LoVo (cell line): ENCODE data around the gene RAD51B.
"Not testable (repeated sequence)": the region's sequence is repeated elsewhere in the genome, so short reads cannot be mapped to it uniquely, and the experiment has no call there.

Experiments
- DNase-seq: peaks from one replicate; pipeline ENCODE4 v3.0.0-alpha.2; 2016; ENCODE audit warnings: low spot score

The RAD51B gene

DNA sequence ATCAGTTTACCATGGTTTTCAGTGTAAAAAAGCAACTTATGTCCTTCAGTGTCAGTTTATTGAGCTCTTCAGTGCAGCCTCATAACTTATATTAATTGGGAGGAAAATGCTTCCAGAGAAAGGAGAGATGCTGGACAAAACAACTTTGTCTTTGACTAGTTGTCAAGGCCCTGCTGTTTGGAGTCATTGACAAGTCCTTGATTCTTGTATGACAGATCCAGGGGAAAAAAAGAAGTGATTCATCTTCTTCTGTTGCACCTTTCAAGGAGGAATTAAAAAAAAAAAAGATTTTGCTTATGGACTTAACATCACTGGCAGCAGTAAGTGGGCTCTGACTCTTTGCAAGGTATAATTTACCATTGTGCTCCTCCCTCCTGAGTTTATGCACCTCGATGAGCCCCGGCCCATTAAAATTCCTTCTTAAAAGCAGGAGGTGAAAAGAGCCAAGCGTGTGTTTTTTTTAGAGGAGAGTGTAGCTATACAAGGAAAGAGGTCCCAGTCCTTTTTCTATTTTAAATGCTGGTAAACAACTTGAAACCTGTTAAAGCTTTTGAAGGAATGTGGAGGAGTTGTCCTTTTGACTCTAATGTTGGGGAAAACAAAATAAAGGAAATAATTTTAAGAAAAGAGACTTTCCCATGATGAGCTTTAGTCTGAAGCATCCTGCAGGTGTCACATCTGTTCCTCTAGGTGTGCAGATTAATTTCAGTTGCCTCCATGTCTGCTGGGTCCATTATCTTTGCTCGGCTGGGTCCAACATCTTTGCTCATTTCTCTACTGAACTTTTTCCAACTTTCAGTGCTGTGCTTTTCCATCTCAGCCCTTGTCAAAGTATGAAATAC is 431.6 kb downstream of the RAD51B start:
- no peak for DNase-seq

DNA sequence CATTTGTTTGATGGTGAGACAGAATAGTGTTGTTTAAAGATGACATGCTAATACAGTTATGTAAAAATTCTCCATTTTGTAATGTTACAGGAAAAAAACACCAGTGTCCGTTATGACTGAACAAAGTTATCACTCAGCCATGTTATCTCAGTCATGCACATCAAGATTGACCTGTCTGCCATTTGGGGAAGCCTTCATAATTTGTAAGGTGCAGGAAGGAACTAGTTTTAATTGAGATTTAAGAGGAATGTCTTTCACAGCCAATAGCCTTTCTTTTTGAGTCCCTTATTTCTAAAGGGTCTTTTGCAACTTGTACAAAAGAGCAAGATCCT is 432.2 kb downstream of the RAD51B start:
- DNase-seq = no peak

DNA sequence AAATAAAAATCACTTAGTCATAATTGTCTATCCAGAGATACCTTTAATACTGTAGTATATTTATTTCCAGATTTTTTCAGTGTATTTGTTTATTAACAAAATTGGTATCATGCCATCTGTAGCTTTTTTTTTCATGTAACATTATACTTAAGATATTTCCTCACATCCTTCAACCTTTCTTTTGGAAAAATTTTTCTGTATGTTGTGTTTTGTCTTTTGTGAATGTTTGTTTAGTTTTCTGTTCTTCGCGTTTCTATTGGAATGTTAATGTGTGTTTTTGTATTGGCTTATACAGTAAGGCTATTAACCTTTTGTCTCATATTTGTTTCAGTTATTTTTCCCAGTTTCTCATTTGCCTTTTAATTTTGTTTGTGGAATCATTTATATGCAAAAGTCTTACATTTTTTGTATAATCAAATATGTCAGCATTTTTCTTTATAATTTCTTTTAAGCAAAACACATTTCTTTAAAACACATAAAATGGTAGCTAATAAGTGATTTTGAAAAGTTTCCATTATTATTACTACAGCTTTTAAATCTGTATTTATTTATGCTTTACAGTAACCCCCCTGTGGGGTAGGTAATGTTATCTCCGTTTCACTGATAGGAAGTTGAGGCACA is 433.7 kb downstream of the RAD51B start:
- DNase-seq = no peak

DNA sequence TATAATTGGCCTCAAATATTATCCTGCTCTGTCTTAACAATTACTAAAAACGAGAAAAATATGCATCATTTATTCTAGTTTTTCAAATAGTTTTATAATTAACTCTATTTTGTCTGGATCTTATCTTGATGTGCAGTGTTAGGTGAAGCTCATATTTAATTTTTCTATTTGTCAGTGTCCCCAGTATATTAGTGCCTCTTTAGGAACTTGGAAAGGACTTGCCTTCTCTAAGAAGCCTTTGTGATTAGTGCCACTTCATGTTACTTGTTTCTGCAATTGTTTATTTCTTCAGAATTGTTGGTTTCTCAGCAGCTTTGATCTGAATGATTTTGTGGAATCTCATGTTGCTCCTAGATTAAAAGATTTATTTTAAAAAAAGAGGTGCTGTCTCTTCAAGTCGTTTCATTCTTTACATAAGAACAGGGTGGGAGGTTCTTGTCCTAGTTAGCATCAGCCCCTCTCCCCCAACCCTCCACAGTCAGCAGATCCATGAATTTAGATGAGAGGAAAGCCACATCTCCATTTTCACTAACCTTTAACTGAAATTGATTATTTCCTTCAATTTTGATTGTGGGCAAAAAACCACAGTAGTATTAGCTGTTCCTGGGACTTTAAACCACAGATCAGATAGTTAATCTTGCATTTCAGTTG is 434.4 kb downstream of the RAD51B start:
- DNase-seq = no peak

DNA sequence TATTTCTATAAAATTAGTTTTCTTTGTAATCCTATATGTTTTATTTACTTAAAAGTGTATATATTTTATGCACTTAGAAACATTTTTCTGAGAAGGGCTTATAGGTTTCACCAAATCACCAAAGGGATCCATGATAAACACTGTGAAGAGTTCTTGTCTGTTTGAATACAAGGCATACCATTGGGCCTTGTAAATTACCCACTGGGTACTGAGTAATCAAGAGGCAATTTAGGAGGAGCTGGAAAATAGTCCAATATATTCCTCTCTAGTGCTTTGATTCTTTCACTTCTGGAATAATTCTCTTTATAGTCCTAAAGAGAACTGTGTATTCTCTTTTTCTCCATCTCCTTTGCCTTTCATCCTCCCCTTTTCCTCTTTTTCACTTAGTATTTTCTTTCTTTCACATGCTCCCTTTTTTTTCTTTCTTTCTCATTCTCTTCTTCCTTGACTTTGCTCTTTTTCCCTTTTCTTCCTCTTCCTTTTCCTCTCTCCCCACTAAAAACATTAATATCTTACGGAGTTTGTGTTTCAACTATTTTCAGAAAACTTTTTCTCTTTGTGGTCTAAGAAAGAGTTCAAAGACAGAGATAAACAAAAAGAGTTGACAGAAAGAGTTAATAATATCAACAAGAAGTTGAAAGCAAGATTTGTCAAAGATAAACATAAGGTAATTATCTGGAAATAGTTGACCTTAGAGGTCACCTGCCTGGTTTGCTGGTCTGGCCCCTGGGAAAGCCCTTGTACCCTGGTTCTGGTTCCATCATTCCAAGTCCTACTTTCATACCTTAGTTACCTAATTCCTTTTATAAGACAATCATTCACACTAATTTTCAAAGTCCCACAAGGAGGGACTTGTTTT is 435.3 kb downstream of the RAD51B start:
- DNase-seq = no peak

DNA sequence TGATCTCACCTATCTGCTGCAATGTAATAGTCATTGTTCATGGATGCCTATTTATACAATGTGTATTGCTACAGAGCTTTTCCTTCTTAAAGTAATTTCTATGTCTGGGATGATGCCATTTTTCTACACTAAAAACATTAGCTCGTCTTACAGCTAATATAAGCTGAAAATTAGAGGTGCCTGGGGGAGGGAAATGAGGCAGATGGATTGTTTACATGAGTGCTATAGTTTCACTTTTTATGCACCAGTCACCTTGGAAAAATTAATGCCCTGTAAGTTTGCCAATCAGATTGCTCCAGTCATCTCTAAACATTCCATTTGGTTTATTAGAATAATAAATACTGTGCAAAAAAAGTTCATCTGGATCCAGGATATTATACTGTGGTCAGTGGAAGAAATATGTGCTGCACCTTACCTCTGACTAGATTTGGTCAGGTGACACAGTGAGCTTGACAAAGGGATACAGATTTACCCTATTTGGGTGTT is 436.2 kb downstream of the RAD51B start:
- DNase-seq = no peak

DNA sequence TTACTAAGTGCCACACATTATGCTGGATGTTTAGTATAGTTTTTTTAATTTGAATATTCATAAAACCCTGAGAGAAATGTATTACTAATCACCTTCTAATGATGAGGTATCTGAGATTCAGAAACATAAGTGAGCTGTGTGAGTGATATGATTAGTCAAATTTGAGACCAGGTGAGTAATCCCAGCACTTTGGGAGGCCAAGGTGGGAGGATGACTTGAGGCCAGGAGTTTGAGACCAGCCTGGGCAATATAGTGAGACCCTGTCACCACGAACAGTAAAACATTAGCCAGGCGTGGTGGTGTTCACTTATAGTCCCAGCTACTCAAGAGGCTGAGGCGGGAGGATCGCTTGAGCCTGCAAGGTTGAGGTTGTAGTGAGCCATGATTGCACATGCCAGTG is 438.4 kb downstream of the RAD51B start:
- DNase-seq = no peak

DNA sequence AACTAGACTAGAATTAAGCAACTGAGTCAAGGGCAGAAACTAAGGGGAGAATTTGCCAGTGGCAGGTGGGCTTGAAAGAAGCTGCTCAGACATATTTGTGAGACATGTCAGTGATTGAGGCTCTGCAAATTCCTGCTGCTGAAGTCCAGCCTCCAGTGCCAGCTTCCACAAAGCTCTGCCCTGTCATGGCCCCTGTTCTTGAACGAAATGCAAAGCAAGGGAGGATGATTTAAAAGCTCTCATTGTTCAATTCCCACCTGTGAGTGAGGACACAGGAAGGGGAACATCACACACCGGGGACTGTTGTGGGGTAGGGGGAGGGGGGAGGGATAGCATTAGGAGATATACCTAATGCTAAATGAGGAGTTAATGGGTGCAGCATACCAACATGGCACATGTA is 439.4 kb downstream of the RAD51B start:
- DNase-seq = not testable (repeated sequence)

DNA sequence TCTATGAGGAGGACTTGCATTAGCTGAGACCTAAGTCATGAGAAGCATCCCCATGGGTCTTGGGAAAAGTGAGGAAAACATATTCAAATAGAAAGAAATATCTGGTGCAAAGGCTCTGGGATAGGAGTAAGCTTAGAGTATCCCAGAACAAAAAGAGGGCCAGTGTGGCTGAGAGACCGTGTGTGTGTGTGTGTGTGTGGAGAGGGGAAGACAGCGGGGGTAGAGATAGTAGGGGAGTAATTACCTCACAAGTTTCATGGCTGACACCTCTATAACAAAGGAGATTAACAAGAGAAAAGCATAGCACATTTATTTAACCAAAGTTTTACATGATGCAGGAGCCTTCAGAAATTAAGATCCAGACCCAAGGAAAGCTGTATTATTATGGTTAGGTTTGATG is 440.5 kb downstream of the RAD51B start:
- DNase-seq = no peak

DNA sequence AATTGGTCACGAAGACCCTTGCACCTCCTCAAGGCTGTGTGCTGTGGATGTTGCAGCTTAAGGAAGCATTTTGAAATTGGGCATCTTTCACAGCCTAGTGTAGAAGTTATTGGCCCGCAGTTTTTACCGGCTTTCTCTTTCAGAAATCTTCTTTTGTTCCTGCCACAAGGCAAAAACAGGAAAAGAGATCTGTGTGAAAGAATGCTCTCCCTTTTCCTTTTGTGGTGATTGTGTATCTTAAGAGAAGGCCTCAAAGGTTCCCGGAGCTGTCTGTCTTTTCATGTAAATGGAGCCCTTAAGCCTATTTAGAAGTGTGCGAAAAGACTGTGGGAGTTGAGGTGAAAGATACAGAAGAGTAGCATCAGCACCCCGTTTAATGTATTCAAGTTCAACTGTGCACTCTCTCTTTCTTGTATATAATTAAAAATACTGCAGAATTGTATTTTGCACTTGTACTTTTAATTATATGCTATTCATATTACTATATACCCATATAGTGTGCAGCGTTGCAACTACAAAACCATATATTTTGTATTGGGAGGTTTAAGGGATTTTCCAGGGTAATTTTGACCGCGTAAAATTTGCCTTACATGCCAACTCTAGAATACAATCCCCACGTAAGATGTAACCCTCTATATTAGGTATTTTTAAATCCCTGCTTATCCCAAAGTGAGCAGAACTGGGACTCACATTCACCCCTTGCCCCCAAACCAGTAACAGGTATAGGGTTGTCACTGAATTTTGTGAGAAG is 441.7 kb downstream of the RAD51B start:
- no peak for DNase-seq

DNA sequence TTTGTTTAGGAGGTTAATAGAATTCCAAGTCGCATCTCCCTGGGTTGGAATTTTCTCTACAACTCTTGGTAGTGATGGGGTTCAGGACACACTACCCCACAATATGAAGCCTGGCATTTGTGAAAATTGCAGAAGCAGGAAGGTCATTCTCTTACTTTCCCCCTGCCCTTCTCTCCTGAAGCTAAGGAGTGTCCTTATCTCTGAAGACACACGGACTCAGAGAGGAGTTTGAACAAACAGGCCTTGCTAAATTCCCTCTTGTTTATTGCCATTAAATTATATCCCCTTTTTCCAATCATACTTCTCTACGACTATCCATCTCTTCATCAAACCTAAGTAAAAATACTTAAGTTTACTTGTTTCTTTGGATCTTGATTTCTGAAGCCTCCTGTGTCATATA is 443.0 kb downstream of the RAD51B start:
- no peak for DNase-seq

DNA sequence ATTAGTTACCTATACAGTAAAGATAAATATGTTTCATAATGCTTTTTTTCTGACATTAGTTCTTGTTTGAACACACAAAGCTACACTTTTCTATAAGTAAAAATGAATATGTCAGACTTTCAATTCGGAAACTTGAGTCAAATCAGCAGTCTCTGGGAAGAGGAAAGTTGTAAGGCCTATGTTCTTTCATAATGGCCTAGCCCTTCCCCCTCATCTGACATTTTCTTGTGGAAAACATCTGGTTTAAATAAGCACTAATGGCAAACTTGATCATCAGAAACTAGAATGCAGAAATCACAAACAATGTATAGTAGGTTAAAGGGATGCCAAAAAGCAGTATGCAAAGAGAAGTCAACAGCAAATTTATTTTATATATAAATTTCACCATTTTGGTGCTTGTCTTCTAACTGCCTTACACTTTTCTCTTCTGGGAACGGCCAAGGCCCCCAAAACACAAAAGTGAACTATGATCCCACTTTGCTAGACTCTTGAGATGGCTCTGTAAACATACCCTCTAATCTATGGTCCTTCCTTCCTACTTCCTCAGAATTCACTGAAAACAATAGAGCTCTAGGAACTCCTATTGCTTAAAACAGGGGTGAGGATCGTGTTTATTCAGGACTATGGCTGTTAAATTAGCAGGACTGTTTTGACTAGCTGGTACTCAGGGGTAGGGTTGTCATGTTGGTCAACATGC is 444.1 kb downstream of the RAD51B start:
- DNase-seq = no peak

DNA sequence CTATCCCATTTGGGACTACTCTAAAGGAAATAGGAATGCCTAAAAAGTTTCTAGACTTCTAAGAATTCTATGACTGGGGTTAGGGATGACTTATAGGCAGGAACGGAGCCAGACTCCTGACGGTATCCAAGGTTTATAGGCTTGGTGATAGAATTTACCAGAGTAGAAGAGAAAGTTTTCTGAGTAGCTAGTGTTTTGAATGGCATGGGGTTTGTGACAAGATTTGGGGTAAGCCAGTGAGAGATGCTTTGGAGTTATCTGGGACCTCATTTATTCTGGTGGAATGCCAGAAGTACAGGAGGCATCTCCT is 444.6 kb downstream of the RAD51B start:
- no peak for DNase-seq

DNA sequence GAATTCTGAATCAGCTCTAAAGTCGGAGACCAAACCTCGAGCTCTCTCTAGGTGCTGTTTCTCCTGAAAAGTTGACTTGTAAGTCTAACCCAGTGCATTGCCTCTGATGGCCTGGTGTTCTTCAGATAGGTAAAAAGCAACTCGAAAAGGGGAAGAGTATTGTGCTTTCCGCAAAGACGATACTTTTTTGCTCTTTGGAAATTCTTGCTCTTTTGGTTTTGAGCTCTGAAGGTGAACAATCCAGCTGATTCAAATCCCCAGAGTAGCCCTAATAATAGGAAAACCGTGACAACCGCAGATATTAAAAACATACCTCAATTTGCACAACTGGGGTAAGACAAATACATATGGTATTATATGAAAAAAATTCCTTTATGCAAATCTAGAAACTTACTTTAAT is 447.4 kb downstream of the RAD51B start:
- no peak for DNase-seq

DNA sequence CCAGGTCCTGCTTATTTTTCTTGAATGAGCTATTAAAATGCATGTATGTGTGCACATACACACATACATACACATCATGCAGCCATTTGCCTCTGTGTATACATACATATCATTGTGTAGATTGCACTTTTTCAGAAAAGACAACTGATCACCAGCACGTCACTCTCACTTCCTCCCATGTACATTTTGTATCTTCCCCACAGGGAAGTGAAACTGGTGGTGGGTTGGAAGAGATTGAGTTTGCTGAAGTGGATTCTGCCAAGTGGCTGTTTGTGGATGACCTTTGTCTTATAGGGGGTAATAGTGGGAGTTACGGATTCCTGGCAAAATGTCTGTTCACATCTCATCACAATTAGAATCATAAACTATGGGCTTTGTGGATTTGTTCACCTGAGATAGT is 448.6 kb downstream of the RAD51B start:
- DNase-seq = no peak

DNA sequence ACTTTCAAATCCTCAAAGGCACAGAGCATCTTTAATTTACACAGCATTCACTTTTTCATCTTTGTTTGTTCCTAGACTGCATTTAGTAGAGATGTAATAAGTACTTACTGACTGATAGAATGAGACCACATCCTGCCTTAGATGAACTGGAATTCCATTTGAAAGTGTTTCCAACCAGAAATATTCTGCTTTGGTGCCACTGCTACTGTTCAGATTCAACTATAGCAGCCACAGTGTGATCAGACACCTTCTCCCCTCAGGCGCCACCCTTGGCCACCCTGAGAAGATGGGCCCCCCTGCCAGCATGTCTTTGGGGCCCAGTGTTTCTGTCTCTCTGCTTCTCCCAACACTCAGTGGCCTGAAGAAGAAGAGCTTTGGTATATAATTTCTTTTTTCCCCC is 449.1 kb downstream of the RAD51B start:
- DNase-seq = no peak

DNA sequence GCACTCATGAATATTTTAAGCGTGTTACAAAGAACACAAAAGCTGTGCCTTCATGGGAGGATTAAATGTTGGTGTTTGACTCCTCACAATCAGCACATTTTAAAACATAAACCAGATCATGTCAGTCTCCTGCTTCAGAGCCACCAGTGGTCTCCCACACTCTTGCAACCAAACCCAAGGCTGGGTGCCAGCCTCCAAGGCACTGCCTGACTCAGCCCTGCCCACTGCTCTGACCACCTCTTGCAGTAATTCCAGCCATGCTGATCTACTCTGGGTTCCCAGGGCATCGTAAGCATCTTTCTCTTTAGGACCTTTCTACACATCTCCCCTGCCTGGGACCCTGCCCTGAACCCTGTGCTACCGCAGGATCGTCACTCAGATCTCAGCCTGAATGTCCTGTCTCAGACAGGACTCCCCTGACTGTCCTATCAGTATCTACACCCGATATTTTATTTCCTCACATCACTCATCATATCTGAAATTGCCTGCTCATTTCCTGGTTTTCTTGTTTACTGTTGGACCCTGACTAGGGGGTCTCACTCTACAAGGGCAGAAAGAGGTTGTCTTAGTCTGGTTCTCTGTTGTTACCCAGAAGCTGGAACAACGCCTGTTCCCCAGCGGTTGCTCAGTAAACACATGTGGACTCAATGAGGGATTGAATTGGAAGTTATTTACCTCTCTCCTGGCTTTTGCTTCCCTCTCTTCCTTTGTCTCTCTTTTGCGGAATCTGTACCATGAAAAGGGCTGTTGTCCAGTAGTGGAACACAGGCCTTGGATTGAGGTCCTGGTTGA is 449.8 kb downstream of the RAD51B start:
- DNase-seq = no peak

DNA sequence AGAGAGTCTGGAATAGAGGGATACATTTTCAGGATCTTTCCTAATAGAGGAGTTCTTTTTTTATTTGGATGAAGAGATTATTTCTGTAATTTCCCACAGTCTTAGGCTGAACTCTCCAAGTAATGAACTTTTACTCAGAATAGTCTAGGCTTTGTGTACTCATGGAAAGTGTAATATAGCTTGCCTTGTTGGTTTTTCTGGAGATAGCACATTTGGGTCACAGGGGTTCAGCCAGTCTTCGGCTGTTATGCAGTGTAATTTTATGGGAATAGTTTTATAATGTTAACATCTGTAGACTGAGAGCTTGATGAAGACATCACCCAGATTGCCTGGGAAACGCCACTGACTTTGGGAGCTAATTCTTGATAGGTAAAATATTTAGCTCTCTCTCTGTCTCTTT is 450.8 kb downstream of the RAD51B start:
- no peak for DNase-seq

DNA sequence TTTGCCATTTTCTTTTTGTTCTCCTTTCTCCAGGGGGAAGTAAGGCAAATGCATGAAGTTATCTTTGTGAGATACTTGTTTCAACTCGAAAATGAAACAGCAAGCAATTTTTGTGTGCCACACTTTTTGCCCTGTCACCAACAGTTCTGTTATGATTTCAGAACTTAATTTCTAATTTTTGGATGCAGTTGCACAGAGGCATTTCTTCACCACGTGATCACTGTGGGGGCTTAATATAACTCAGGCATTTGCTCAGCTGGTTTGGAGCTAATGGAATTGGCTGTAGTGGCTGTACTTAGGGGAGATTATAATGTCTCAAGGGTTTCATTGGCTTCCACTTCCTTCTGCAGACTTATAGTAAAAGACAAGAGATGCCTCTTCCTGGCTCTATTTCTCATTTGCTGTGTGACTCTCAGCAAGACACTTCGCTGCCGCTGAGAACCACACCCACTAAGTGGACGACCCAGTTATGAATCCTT is 452.4 kb downstream of the RAD51B start:
- DNase-seq = no peak

DNA sequence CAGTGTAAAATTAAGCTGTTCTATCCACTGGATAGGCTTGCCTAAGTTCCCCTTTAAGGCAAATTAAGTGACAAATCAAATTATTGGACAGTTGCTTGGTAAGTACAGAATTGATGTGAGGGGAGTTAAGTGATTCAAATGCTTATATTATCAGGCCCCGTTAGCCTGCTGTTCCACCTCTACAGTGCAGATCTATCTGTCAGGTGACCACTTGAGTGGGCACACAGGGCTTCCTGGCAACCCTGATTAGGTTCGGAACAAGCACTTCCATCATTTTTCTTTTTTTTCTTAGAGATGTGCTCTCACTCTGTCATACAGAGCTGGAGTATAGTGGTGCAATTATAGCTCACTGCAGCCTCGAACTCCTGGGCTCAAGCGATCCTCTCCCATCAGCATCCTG is 453.8 kb downstream of the RAD51B start:
- DNase-seq = no peak
